GM18907 (cell line): ENCODE data around the gene UBE2F.

Experiments used
- ATAC-seq: cut with Tn5 transposase; IDR thresholded peaks from one replicate; pipeline ENCODE4 v1.9.1; 2021; ENCODE audit warnings: mild to moderate bottlenecking, moderate library complexity; ENCODE audit not compliant: unreplicated experiment

UBE2F gene, protein sequence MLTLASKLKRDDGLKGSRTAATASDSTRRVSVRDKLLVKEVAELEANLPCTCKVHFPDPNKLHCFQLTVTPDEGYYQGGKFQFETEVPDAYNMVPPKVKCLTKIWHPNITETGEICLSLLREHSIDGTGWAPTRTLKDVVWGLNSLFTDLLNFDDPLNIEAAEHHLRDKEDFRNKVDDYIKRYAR

DNA sequence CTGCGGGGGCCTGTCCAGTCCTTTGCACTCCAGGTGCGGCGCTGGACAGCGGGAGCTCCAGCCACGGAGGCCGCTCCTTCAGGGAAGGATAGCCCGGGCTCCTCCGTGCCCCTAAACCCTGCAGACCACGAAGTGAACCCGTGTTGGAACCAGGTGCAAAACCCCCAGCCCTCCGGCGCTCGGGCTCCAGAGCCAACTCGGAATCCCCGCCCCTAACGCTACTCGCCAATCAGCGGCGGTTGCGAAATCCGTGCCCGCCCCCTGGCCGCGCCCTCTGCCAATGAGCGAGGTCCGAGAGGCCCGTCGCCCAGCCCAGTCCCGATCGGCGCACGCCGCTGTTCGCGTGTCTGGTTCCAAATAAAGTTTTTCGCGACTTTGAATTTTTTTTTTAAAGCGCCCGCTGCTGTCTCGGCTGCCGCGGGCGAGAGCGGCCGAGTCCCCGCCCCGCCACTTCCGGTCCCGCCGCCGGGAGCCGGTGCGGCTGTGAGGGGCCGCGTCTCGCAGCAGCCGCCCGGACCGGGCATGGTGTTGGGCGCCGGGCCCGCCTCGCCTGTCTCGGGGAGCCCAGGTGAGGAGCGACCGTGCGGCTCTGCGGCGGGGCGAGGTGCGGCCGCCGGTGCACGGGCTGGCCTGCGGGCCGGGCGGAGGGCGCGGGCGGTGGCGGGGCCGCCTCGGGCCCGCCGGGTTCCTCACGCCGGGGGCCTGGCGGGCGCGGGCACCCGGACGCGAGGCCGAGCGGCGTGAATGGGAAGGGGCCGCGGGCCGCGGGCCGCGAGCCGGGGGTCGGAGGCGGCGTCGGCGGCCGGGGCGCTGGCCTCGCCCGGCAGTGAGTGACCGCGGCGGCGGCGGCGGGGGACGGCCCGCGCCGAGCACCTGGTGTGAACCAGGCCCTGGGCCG is at the start of gene UBE2F:
Gene UBE2F, plus strand, starts transcription at position 450 of the 898 bp plus-strand sequence. CDS start 6,094 bp downstream, outside the sequence.
- peak; percentile 96 for ATAC-seq

DNA sequence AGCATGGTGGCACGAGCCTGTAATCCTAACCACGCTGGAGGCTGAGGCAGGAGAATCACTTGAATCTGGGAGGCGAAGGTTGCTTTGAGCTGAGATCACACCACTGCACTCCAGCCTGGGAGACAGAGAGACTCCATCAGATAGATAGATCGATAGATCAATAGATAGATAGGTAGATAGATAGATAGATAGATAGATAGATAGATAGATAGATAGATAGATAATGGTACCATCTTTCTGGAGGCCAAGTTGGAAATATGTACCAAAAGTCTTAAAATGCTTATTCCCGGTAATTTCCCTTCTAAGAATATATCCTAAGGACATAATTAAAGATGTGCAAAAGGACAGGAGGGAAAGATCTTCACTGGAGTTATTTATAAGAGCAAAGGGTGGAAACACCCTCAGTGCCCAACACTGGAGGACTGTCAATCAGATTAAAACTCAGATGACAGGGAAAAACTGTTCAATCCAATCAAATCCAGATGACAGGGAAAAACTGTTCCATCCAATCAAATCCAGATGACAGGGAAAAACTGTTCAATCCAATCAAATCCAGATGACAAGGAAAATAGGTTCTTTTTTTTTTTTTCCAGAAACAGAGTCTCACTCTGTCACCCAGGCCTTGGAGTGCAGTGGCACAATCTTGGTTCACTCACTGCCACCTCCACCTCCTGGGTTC is 49.0 kb upstream of the UBE2F start:
- no peak for ATAC-seq

DNA sequence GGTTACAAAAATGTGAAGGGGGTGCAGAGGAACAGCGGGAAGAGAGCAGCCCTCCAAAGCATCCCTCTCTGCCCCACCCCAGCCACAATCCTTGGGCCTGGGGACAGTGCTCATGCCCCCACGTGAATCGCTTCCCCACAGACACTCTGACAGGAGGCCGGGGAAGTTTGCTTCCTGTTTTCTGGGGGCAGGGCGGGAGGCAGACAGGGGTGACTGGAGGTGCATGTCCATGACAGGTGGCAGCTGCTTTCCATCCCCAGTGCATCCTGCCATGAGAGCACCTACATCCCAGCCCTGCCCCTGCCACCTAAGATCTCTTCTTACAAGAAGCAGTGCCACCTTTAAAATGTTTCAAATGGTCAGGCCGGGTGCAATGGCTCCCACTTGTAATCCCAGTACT is 47.2 kb upstream of the UBE2F start:
- ATAC-seq: no peak

GRCh38 chr2:237920673-237921072 is 46.1 kb upstream of the UBE2F start:
- ATAC-seq: no peak

GRCh38 chr2:237921967-237922492 is 44.8 kb upstream of the UBE2F start:
- no peak for ATAC-seq

- no peak for ATAC-seq
Measured at GRCh38 chr2:237922641-237923361, 44.0 kb upstream of the UBE2F start.

- peak; percentile 83 for ATAC-seq
Measured at GRCh38 chr2:237923481-237924163, 43.2 kb upstream of the UBE2F start.

DNA sequence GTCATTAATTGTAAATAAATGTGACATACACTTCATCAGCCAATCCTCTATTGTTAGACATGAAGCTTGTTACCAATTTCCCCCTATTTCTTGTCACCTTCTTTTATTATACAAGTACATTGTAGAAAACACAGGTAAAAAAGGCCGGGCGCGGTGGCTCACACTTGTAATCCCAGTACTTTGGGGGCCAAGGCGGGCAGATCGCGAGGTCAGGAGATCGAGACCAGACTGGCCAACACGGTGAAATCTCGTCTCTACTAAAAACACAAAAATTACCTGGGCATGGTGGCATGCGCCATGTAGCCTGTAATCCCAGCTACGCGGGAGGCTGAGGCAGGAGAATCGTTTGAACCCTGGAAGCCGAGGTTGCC is 42.7 kb upstream of the UBE2F start:
- no peak for ATAC-seq

- no peak for ATAC-seq
Measured at GRCh38 chr2:237927135-237927534, 39.7 kb upstream of the UBE2F start.

DNA sequence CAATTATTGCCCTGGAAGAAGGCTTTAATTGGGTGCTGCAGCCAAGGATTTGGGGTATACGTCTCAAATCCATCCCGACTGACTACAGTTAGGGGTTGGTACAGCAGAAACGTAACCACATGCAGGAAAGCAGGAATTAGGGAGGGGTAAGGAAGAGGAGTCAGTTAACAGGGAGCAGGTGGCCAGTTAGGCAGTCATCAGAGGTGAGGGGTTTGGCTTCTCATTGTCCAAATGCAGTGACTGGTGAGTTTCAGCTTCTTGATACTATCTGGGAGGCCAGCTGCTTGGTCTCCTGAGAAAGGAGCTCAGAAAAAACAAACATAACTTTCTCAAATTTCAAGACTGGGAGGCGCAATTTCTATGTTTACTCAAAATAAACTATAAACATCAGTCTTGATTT is 38.8 kb upstream of the UBE2F start:
- ATAC-seq: no peak

GRCh38 chr2:237929979-237930378 is 36.8 kb upstream of the UBE2F start:
- ATAC-seq: no peak

DNA sequence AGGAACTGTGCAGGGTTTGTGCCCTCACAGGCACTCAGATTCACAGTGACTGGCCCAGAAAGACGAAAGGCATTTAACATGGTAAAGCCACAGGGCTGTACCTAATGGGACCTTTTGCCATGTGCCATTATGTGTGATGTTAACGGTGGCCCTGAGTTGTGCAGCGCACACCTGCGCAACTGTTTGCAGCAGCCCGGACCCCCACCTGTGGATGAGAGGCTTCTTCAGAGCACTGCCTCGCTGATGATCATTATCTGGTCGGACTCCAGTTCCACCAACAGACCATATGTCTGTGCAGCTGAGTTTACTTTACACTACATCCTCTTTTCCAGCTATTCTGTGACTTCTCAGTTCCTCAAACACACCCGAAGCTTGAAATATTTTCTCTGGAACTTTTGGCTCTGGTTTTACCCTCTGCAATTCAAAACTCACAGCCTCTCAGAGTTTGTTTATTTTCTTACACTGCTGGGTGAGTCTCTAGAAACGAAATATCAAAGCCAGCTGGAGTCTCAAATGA is 35.6 kb upstream of the UBE2F start:
- ATAC-seq: no peak

- no peak for ATAC-seq
Measured at GRCh38 chr2:237932731-237933131, 34.1 kb upstream of the UBE2F start.

GRCh38 chr2:237934186-237934585 is 32.6 kb upstream of the UBE2F start:
- no peak for ATAC-seq

DNA sequence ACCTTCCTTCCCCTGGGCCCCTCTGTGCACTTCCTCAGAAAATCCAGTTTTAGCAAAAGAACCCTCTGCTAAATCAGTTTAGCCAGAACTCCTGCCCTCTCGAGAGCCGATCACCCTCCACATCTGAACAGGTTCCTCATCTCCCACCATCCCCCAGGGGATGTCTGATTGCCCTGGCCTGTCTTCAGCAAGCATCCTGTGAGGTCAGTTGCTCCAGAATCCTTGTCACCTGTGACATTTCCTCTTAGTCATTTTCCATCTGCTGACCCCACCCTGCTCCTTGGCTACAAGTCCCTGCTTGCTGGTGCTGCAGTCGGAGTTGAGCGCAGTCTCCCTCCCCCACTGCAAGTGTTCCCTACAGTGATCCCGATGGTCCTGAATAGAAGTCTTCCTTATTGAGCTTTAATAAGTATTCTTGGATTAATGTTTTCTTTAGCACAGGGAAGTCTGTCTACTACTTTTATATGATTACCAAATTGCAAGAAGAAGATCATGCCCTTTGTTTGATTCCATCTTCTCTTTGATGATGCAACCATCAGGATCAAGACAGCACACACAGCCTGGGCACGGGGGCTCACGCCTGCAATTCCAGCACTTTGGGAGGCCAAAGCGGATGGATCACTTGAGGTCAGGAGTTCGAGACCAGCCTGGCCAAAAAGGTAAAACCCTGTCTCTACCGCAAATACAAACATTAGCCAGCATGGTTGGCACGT is 30.9 kb upstream of the UBE2F start:
- no peak for ATAC-seq

- no peak for ATAC-seq
Measured at GRCh38 chr2:237939251-237939650, 27.6 kb upstream of the UBE2F start.

DNA sequence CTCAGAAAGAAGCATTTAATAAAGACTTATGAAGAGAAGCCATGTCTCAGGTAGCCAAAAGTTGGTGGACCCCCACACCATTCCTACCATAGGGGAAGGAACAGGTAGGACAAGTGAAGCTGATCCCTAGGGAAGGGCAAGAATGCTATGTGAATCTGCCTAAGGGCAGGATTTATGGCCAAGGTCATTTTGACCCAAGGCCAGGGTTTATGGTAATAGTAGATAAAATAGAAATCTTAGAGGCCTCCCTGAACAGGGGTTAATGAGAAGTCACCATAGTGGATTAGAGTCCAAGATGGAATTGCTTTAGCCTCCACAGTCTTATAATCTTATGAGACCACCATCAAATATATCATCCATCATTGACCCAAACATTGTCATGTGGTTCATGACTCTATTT is 26.0 kb upstream of the UBE2F start:
- no peak for ATAC-seq

DNA sequence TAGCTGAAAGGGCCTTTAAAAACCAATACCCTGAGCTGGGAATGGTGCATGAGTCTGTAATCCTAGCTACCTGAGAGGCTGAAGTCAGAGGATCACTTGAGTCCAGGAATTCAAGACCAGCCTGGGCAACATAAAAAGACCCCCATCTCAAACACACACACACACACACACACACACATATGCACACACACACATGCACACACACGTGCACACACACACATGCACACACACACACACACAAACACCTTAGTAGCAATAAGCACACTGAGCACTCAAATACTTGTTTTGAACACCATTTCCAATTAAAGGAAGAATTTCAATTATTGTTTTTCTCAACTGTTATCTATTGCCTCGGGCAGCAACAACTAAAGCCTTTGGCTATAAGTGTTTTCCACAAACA is 25.6 kb upstream of the UBE2F start:
- ATAC-seq: no peak

DNA sequence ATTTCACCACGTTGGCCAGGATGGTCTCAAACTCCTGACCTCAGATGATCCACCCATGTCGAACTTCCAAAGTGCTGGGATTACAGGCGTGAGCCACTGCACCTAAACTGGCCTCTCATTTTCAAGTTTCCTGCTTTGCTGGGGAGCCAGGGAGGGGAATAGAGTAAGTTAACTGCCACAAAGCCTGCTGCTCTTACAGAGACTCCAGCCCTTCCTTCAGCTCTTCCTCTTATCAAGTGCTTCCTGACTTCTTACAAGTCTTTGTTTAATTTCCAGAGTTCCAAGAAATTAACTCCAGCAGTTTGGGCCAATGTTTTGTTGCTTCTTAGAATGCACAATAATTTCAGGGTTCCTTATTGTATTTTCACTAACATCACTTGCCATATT is 24.3 kb upstream of the UBE2F start:
- no peak for ATAC-seq
